Upper lobe of right lung (tissue), 1 donor: ENCODE results near the gene PHACTR3. TPM values are rescaled to one million over a fixed set of nuclear protein-coding genes. Genes with fewer than 3 reads are reported as not detected.

Experiments
- ATAC-seq: fragments of 200-7000 bp; cut with Tn5 transposase; one replicate; pipeline ENCODE4 v1.9.1; 2020; ENCODE audit warnings: mild to moderate bottlenecking, moderate library complexity
- DNase-seq: peaks from one replicate; pipeline ENCODE4 v3.0.0-alpha.2; 2020
- H3K27ac ChIP-seq: fragments of 200-600 bp; one replicate; pipeline ENCODE4 v1.8.0; 2022
- H3K27me3 ChIP-seq: fragments of 200-600 bp; one replicate; pipeline ENCODE4 v1.8.0; 2022; ENCODE audit warnings: mild to moderate bottlenecking
- H3K36me3 ChIP-seq: fragments of 200-600 bp; one replicate; pipeline ENCODE4 v1.8.0; 2022
- H3K4me1 ChIP-seq: fragments of 200-600 bp; one replicate; pipeline ENCODE4 v1.8.0; 2022
- H3K4me3 ChIP-seq: fragments of 200-600 bp; one replicate; pipeline ENCODE4 v1.8.0; 2022; ENCODE audit warnings: mild to moderate bottlenecking
- H3K9me3 ChIP-seq: fragments of 200-600 bp; one replicate; pipeline ENCODE4 v1.8.0; 2022
- intact Hi-C: fragments of 100-400 bp; cut with DNase I; formaldehyde crosslinking; loops from one replicate; pipeline ENCODE4 v1.11.0; 2022
- total RNA-seq: library from RNA; stranded (reverse); fragmentation: NEBNext Ultra II Directional; extraction: Animal tissue kit (Norgen Biotek cat#: 25700); gene quantifications from one replicate; pipeline ENCODE4 v1.2.1, GENCODE V29; 2021
- TF ChIP-seq, protein P1 (sequence below): fragments of 200-600 bp; IDR thresholded peaks from one replicate; pipeline ENCODE4 v1.8.0; 2022; ENCODE audit warnings: antibody characterized with exemption
- donor health status: DM: no; HTN: yes; CAD: no; lungs with severe emphysema.

Gene PHACTR3
- total RNA-seq, 1 donor from 2014 or later: 18.2 TPM

DNA sequence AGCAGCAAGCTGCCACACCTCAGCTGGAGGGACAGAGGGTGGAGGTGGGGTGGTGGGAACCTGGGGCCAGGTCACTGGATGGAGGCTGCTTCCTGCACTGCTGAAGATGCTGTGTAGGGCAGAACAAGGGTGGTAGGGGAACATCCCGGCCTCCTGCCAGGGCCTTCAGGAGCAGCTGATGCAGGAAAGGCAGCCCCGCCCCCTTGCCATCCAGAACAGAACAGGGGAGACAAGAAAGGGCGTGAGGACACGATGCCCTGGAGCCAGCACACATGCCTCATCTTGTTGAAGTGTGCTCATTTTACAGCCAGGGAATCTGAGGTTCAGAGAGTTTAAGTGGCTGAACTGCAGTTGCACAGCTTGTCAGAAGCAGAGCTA is 43.1 kb upstream of the PHACTR3 start:
- Histone ChIP-seq H3K27ac (no peak overlapping the region), H3K4me3 (no peak overlapping the region), H3K27me3 (peaks cover 7% of the 10 kb centered on the region), H3K4me1 (no peaks in the 10 kb centered on the region), H3K9me3 (no peaks in the 10 kb centered on the region), H3K36me3 (no peaks in the 10 kb centered on the region)
- ATAC-seq: no peak
- intact Hi-C loops: no loop called here
- TF ChIP-seq, protein P1, sequence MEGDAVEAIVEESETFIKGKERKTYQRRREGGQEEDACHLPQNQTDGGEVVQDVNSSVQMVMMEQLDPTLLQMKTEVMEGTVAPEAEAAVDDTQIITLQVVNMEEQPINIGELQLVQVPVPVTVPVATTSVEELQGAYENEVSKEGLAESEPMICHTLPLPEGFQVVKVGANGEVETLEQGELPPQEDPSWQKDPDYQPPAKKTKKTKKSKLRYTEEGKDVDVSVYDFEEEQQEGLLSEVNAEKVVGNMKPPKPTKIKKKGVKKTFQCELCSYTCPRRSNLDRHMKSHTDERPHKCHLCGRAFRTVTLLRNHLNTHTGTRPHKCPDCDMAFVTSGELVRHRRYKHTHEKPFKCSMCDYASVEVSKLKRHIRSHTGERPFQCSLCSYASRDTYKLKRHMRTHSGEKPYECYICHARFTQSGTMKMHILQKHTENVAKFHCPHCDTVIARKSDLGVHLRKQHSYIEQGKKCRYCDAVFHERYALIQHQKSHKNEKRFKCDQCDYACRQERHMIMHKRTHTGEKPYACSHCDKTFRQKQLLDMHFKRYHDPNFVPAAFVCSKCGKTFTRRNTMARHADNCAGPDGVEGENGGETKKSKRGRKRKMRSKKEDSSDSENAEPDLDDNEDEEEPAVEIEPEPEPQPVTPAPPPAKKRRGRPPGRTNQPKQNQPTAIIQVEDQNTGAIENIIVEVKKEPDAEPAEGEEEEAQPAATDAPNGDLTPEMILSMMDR: no peak
- DNase-seq: no peak

DNA sequence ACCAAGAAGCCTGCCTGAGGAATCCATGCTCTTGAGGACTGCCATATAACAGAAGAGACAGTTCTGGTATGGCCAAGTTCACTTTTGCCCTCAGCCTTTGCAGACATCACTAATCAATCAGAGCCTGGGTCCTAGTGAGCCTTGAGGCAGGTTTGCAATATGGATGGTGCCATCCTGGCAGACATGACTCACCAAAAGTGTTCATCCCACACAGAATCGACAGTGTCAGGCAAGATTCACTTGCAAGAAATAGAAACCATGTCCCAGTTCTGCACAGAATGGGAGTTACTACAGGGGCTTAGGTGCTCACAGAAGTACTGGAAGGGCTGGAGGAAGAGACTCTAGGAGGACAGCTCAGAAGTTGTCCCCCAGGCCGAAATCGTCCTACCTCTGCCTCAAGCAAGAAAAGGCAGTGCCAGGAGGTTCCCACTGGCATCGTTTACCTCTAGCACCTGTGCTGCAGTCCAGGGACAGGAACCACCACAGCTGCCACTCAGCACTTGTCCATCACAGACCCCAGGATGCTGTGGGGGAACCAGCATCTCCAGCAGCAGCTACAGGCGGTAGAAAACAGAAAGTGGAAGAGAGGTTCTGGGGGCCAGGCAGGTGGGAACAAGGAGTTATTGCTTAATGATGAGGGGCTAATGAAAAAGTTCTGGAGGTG is 42.6 kb upstream of the PHACTR3 start:
- peaks cover 7% of the 10 kb centered on the region for H3K27me3 ChIP-seq
- TF ChIP-seq, protein P1: no peak

DNA sequence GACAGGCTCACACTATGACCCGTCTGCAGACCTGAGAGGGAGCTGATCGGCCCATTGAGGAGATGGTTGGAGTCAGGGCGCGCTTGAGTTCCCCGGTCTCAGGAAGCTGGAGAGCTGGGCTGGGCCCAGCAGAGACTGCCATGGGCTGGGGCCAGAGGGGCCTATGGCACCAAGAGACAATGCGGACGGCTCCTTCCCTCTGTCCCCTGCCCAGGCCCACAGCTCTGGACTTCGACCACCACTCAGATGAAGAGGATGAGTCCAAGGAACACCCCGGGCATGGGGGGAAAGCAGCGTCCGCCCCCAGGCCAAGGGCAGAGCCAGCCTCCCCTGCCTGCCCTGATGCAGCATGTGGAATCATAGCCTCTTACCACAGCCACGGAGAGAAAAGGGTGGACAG is 40.2 kb upstream of the PHACTR3 start:
- ATAC-seq (no peak), DNase-seq (peak; percentile 59)
- intact Hi-C loops: no loop called here
- Histone ChIP-seq H3K27me3 (peaks cover 7% of the 10 kb centered on the region), H3K4me1 (no peaks in the 10 kb centered on the region), H3K9me3 (no peaks in the 10 kb centered on the region), H3K4me3 (no peak overlapping the region), H3K27ac (no peak overlapping the region), H3K36me3 (no peaks in the 10 kb centered on the region)
- TF ChIP-seq, protein P1: no peak

More for the DNA sequence above, 42.6 kb upstream of the PHACTR3 start:
- no peaks in the 10 kb centered on the region for H3K36me3 ChIP-seq
- no peaks in the 10 kb centered on the region for H3K4me1 ChIP-seq
- ATAC-seq (no peak), DNase-seq (no peak)
- intact Hi-C loops: no loop called here
- H3K4me3 ChIP-seq: no peak overlapping the region
- no peak overlapping the region for H3K27ac ChIP-seq
- H3K9me3 ChIP-seq: no peaks in the 10 kb centered on the region

DNA sequence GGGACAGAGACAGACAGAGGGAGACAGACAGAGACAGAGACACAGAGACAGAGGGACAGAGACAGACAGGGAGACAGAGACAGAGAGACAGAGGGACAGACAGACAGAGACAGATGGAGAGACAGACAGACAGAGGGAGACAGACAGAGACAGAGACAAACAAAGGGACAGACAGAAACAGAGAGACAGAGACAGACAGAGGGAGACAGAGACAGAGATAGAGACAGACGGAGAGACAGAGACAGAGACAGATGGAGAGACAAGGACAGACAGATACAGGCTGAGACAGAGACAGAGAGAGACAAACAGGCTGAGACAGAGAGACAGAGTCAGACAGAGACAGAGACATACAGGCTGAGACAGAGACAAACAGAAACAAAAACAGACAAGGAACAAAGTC is 39.4 kb upstream of the PHACTR3 start:
- Histone ChIP-seq H3K4me1 (no peaks in the 10 kb centered on the region), H3K4me3 (no peak overlapping the region), H3K36me3 (no peaks in the 10 kb centered on the region), H3K27ac (no peak overlapping the region), H3K27me3 (peaks cover 7% of the 10 kb centered on the region), H3K9me3 (no peaks in the 10 kb centered on the region)
- DNase-seq (no peak), ATAC-seq (no peak)
- intact Hi-C loops: no loop called here
- TF ChIP-seq, protein P1: no peak

DNA sequence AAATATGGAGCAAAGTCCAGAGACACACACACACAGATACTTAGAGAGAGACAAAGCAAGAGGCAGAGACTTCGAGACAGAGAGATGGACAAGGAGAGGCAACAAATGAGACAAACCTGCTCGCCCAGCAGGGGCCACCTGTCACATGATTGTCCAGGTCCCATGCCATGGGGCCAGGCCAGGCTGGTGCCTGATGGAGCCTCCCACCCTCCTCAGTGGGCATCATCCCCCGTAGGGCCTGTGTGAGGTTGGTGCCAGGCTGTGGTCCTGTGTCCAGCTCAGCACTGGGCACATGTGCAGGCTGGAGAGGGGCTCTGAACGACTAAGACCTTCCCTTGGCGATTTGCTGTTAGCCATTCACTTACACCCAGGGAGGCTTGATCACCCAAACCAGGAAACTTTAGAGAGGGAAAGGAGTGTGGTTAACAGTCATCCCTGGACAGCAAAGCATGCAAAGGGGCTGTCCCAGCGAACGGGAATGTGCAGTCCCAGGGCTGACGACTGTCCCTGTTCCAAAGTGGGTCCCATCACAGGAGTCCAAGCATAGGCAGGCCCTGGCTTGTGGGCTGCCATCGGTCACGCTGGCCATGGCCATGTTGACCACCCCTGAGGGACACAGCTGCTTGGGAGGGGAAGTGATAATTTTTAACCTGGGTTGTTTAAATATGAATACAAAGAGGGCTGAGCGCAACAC is 38.4 kb upstream of the PHACTR3 start:
- ATAC-seq: no peak
- no peaks in the 10 kb centered on the region for H3K9me3 ChIP-seq
- H3K4me1 ChIP-seq: no peaks in the 10 kb centered on the region
- H3K36me3 ChIP-seq: no peaks in the 10 kb centered on the region
- no peak overlapping the region for H3K4me3 ChIP-seq
- TF ChIP-seq, protein P1: no peak
- no peak overlapping the region for H3K27ac ChIP-seq
- peaks cover 6% of the 10 kb centered on the region for H3K27me3 ChIP-seq
- intact Hi-C loops: no loop called here
- DNase-seq: peak; percentile 46
